Measurements from ENCODE around the gene RAD50.

DNA sequence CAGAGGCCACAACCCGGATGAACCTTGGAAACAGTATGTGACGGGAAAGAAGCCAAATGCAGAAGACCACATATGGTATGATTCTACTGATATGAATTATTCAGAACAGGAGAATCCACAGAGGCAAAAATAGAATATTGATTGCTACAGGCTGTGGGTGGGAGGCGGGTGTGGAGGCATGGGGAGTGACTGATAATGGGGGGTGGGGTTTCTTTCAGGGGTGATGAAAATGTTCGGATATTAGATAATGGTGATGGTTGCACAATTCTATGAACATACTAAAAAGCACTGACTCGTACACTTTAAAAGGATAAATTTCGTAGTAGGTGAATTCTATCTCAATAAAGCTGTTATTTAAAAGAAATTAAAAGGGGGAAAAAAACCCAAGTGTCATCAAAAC is 127.7 kb downstream of the RAD50 start:
- TF ChIP-seq POLR2A (IDR thresholded peaks at IDR 0.05), result no peak
- TF ChIP-seq, protein P1, sequence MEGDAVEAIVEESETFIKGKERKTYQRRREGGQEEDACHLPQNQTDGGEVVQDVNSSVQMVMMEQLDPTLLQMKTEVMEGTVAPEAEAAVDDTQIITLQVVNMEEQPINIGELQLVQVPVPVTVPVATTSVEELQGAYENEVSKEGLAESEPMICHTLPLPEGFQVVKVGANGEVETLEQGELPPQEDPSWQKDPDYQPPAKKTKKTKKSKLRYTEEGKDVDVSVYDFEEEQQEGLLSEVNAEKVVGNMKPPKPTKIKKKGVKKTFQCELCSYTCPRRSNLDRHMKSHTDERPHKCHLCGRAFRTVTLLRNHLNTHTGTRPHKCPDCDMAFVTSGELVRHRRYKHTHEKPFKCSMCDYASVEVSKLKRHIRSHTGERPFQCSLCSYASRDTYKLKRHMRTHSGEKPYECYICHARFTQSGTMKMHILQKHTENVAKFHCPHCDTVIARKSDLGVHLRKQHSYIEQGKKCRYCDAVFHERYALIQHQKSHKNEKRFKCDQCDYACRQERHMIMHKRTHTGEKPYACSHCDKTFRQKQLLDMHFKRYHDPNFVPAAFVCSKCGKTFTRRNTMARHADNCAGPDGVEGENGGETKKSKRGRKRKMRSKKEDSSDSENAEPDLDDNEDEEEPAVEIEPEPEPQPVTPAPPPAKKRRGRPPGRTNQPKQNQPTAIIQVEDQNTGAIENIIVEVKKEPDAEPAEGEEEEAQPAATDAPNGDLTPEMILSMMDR (IDR thresholded peaks at IDR 0.05), result no peak
